ENCODE results near the gene VPS54.

DNA sequence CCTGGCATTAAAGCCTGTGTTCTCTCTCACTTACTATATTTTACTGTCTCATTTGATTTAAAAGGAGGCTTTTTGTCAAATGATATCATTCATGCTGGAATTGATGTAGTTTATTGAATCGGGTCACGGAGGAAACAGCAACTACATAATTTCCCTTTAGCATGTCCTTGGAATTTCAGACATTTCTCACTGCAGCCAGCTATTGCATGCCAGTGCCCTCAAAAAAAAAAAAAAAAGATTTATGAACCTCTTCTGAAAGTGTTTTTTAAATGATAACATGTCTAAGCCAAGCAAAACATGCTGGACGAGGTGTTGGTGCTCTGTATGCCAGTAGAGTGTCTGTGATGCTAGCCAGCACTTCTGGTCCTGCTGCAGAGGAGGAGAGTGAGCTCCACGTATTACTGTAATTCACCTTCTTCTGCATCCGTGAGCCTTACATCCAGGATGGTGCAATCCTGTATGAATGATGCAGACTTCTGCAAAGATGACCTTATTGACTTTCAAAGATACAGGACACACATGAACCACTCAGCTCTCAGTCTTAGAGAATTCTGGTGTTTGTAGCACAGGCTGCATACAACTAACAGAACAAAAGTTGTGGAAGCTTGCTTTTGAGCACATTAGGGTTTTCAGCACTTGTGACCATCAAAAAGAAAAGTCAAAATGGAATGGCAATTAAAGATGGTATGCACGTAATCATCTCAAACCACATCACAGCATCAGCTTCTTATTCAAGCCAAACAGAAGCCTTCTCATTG, 146.5 kb downstream of the VPS54 start:
- TF ChIP-seq, protein P1, sequence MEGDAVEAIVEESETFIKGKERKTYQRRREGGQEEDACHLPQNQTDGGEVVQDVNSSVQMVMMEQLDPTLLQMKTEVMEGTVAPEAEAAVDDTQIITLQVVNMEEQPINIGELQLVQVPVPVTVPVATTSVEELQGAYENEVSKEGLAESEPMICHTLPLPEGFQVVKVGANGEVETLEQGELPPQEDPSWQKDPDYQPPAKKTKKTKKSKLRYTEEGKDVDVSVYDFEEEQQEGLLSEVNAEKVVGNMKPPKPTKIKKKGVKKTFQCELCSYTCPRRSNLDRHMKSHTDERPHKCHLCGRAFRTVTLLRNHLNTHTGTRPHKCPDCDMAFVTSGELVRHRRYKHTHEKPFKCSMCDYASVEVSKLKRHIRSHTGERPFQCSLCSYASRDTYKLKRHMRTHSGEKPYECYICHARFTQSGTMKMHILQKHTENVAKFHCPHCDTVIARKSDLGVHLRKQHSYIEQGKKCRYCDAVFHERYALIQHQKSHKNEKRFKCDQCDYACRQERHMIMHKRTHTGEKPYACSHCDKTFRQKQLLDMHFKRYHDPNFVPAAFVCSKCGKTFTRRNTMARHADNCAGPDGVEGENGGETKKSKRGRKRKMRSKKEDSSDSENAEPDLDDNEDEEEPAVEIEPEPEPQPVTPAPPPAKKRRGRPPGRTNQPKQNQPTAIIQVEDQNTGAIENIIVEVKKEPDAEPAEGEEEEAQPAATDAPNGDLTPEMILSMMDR (IDR thresholded peaks at IDR 0.05), result no peak
- TF ChIP-seq ZFX (IDR thresholded peaks at IDR 0.05; ENCODE audit: borderline replicate concordance), result no peak
